ENCODE data around the gene KLC4.
"Not testable (repeated sequence)": the region's sequence is repeated elsewhere in the genome, so short reads cannot be mapped to it uniquely, and the experiment has no call there.

KLC4 gene

DNA sequence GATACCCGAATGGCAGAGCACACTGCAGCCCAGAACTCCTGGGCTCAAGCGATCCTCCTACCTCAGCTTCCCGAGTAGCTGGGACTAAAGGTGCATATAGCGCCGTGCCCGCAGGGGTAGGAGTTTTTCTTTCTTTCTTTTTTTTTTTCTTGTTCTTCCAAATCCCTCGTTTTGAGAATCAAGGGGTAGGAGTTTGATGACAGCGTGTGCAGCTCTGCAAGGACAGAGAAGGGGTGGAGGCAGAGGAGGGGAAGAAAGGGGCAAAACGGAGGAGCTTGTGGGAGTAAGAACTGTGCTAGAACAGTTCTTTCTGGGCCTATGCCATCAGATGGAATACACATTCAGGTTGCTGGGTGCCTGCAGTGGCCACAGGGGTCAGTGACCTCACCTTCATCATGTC, 22.7 kb upstream of the KLC4 start:
- DNase-seq (ENCODE audit: low spot score) = peak; percentile 57

DNA sequence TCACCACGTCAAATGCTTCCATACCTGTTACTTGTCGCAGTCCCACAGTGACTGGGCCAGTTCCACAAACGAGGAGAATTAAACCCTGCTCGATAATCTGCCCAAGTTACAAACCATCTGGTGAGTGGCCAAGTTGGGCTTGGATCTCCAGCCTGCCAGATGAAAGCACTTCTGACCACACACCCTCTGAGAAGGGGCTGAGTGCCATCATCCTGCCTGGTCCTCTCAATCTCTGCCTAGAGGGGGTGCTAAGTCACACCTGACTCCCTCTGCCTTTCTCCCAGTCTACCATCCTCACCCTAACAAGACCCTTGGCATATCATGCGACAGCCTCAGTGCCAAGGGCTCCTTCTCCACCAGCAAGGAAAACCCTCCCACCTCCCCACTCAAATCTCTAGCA, 22.2 kb upstream of the KLC4 start:
- no peak for DNase-seq (ENCODE audit: low spot score)

DNA sequence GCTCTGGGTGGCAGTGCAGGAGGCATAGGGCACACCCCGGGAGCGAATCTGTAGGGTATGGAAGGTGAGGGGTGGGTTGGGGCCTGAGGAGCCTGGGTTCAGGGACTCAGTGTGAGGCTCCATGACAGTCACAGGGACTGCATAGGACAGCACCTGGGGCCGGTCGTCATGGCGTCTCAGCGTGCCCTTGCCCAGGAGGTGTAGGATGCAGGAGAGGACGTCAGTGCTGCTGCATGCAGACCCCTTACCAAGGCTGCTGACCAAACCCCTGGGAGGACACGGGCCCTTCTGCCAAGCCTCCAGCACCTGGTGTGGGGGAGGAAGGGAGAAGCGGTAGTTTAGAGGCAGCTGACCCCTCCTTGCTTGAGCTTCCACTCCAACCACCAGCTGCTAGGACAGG, 21.7 kb upstream of the KLC4 start:
- no peak for DNase-seq (ENCODE audit: low spot score)

DNA sequence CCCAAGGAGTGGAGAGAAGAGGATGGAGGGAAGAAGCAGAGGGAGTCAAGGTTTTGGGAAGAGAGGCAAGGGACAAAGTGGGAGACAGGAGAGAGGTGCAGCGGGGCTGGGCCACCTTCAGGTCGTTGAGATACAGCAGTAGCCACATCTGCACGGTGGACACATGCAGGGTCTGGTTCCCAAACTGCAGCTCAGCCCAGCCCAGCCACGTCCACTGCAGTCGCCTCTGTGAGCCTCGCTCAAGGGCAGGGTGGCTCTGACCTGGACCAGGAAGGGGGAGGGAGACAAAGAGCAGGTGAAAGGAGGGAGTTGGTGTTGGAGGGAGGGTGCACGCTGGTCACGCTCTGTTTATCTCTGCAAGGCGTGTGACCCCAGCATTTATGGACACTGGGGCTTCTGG, 20.7 kb upstream of the KLC4 start:
- no peak for DNase-seq (ENCODE audit: low spot score)

GRCh38 chr6:43040542-43041257, 18.7 kb upstream of the KLC4 start:
- DNase-seq (ENCODE audit: low spot score) = no peak

- not testable (repeated sequence) for DNase-seq (ENCODE audit: low spot score)
Measured at GRCh38 chr6:43041475-43041874, 18.0 kb upstream of the KLC4 start.

DNA sequence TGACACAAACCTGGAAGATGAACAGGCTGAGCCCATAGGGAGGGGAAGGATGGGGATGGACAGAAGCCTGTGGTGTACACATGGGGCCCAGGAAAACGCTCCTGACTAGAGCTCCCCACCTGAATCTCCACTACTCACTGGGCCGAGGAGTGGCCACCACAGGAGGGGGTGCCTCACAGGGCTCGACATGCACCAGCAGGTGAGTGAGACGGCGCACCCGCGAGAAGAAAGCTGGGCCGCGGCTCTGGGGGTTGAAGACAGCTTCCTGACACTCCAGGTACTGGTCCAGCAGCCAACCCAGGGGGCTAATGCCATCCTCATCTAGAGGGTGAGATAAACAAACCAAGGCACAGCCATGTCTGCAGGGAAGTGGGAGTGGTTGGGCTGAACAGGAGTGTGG, 16.1 kb upstream of the KLC4 start:
- DNase-seq (ENCODE audit: low spot score) = no peak

- no peak for DNase-seq (ENCODE audit: low spot score)
Measured at GRCh38 chr6:43045371-43045930, 14.0 kb upstream of the KLC4 start.

DNA sequence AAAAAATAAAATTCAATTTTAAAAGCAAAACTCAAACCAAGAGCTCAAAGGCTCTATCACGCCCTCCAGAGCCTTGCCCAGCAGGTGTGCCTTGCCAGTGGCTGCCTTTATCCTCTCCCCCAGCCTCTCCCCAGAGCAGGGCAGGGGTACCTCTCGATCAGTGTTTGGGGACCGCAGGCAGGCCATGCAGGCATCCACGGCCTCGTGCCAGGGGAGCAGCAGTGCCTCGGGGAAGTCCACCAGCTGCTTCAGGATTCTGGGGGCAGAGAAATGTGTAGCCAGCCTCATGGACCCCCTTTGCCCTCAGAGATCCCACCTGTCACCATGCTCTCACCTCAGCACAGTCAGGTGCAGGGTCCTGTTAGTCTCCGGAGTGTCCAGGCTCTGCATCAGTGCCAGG, 11.4 kb upstream of the KLC4 start:
- no peak for DNase-seq (ENCODE audit: low spot score)

DNA sequence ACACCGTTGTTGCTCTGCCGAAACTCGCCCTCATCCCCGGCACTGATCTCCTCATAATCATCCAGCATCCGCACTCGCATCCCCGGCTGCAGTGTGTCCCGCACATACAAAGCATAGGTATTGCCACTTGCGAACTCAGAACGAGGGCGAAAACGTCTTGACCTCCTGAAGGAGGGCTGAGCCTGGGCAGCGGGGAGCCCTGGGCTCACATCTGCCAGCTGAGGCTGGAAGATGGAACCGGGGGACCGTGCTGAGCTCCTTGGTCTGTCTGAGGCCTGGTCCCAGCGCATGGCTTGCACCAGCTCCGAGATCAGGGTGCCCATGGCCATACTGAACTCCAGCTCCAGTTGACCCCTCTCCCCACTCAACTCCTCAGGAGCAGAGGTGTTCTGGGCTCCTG, 8.4 kb upstream of the KLC4 start:
- DNase-seq (ENCODE audit: low spot score) = no peak

- no peak for DNase-seq (ENCODE audit: low spot score)
Measured at GRCh38 chr6:43052225-43052841, 7.1 kb upstream of the KLC4 start.

GRCh38 chr6:43052842-43053544, 6.4 kb upstream of the KLC4 start:
- no peak for DNase-seq (ENCODE audit: low spot score)

- peak; percentile 84 for DNase-seq (ENCODE audit: low spot score)
Measured at GRCh38 chr6:43053545-43054205, 5.8 kb upstream of the KLC4 start, which contains the start of gene CUL7. Gene CUL7 (minus strand): TSS chr6:43053851. CDS start chr6:43052788, 1,063 bp downstream.

DNA sequence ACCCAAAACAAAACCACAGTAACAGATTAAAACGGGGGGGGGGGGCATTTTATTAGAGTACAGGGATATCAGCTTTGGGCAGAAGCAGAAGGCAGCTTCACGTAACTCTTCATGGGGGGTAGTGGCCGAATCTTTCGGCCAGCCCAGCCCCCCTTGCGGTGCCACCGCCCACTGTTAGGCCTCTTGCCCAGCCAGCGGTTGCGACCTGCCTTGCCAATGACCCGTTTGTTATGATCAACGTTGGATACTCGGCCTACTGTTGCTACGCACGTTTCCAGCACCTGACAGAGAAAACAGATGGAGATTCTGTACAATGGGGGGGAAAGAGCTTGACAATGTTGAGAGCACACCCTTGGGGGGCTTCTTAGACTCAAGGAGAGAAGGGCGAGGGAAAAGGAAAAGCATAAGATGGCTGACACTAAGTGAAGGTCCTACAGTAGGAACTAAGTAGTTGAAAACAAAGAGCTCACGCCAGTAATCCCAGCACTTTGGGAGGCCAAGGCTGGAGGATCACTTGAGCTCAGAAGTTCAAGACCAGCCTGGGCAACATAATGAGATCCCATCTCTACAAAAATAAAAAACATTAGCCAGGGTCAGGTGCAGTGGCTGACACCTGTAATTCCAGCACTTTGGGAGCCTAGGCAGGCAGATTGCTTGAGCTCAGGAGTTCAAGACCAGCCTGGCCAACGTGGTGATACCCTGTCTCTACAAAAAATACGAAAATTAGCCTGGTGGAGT, 5.1 kb upstream of the KLC4 start:
- no peak for DNase-seq (ENCODE audit: low spot score)

- DNase-seq (ENCODE audit: low spot score) = no peak
Measured at GRCh38 chr6:43055966-43056365, 3.5 kb upstream of the KLC4 start.

DNA sequence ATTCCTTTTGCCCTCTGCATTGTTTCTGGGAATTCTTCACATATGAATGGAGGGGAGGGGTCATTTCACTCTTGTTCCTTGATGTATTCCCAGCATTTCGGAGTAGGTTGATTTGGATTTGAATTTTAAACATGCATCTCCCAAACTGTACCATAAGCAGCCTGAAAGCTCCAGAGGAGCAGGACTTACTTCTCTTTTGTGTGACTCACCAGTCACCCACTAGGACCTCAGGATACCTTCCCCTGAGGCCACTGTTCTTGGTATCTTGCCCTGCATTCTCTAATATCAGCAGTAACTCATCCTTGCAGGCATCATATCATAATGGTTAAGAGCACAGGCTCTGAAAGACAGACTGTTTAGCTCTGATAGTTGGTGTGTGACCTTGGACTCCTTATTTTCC, 900 bp upstream of the KLC4 start:
- no peak for DNase-seq (ENCODE audit: low spot score)

- DNase-seq (ENCODE audit: low spot score) = no peak
Measured at GRCh38 chr6:43060034-43060754, 763 bp downstream of the KLC4 start.

- DNase-seq (ENCODE audit: low spot score) = no peak
Measured at GRCh38 chr6:43060755-43061633, 1.6 kb downstream of the KLC4 start.

- no peak for DNase-seq (ENCODE audit: low spot score)
Measured at GRCh38 chr6:43061861-43062260, 2.4 kb downstream of the KLC4 start.

GRCh38 chr6:43062818-43063217, 3.4 kb downstream of the KLC4 start:
- no peak for DNase-seq (ENCODE audit: low spot score)
